ENCODE results near the gene TCTN1. TPM values are rescaled to one million over a fixed set of nuclear protein-coding genes. Genes with fewer than 3 reads are reported as not detected.

The TCTN1 gene
- total and polyA plus RNA-seq, 2 donors (not counting 3 experiments of a cell fraction or from before 2014, with no cell fraction given) = 21.1 to 23.3 TPM

DNA sequence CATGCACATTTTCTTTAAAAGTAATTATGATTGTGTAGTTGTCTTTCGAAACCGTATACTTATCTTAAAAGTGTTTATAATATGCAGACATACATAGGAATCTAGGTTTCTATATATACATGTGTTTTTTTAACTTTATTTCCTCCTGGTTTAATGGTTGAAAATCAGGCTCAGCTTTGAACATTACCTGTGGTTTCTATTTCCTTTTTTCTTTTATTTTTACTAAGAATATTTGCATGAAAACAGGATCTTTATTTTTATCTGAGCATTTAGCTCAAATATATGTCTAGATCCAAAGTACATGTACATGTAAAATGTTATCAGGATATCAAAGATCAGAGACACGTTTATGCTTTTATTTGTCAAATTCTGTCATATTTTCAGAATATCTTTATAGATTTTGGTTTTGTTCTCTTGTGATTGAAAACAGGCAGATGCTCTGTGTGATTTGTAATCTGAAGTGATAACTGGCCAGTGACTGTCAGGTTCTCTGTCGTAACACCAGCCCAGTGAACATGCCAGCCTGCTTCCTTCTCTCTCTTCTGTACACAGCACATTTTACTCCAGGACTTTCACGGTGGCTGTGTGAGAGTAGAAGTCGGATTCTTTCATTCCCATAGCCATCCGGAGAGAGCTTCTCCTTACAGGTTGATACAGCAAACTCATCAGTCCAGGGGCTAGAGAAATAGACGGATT, 13.7 kb downstream of the TCTN1 start:
- H3K9ac ChIP-seq (replicated peaks; ENCODE audit: extremely low read depth, insufficient read depth, low read length) = no peak overlapping the region
- no peaks in the 10 kb centered on the region for H3K27me3 ChIP-seq (ENCODE audit: control insufficient read depth in 2 of 2, insufficient read depth in 2 of 2, low read length in 2 of 2)
- no peak overlapping the region for H3K4me2 ChIP-seq (ENCODE audit: insufficient read depth, low read length)
- H3K9me3 ChIP-seq (replicated peaks; ENCODE audit: control insufficient read depth, insufficient read depth, low read length) = no peaks in the 10 kb centered on the region
- CTCF ChIA-PET = no interaction called here
- dilution Hi-C loops (cut with MboI; ENCODE audit: extremely low pct_ligation_motif_present, low sequenced_read_pairs) (no loop called here), intact Hi-C loops (cut with micrococcal nuclease) (no loop called here)
- TF ChIP-seq JUN (IDR thresholded peaks at IDR 0.05; ENCODE audit: borderline replicate concordance, insufficient read depth, insufficient read length, low read depth) (no peak), POLR2AphosphoS5 (IDR thresholded peaks at IDR 0.05; ENCODE audit: insufficient read depth, low read depth, low read length) (no peak), POLR2A (IDR thresholded peaks at IDR 0.05; ENCODE audit: low read depth, low read length) (no peak), EZH2 (IDR thresholded peaks at IDR 0.05; ENCODE audit: borderline replicate concordance, low read depth, low read length, severe bottlenecking) (no peak), FOS (IDR thresholded peaks at IDR 0.05; ENCODE audit: borderline replicate concordance, insufficient read depth, low read length) (no peak), GATA2 (IDR thresholded peaks at IDR 0.05; ENCODE audit: insufficient read depth, insufficient read length, low read depth, low read length) (no peak), MYC (IDR thresholded peaks at IDR 0.05; ENCODE audit: low read depth, low read length) (no peak)
- TF ChIP-seq, protein P1, sequence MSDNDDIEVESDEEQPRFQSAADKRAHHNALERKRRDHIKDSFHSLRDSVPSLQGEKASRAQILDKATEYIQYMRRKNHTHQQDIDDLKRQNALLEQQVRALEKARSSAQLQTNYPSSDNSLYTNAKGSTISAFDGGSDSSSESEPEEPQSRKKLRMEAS (IDR thresholded peaks at IDR 0.05; ENCODE audit: insufficient read depth, insufficient read length) = no peak
- TF ChIP-seq, protein P2, sequence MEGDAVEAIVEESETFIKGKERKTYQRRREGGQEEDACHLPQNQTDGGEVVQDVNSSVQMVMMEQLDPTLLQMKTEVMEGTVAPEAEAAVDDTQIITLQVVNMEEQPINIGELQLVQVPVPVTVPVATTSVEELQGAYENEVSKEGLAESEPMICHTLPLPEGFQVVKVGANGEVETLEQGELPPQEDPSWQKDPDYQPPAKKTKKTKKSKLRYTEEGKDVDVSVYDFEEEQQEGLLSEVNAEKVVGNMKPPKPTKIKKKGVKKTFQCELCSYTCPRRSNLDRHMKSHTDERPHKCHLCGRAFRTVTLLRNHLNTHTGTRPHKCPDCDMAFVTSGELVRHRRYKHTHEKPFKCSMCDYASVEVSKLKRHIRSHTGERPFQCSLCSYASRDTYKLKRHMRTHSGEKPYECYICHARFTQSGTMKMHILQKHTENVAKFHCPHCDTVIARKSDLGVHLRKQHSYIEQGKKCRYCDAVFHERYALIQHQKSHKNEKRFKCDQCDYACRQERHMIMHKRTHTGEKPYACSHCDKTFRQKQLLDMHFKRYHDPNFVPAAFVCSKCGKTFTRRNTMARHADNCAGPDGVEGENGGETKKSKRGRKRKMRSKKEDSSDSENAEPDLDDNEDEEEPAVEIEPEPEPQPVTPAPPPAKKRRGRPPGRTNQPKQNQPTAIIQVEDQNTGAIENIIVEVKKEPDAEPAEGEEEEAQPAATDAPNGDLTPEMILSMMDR (IDR thresholded peaks at IDR 0.05; ENCODE audit: extremely low read depth in 1 of 2, insufficient read depth in 1 of 2, low read depth in 1 of 2, low read length in 2 of 2) = no peak
- H3K36me3 ChIP-seq (ENCODE audit: control insufficient read depth in 2 of 2, extremely low read depth in 1 of 2, insufficient read depth in 2 of 2, low read length in 2 of 2) = no peaks in the 10 kb centered on the region
- H4K20me1 ChIP-seq (replicated peaks; ENCODE audit: control insufficient read depth, extremely low read depth, insufficient read depth, low read length) = no peaks in the 10 kb centered on the region
- no peaks in the 10 kb centered on the region for H3K4me1 ChIP-seq (ENCODE audit: control insufficient read depth, extremely low read depth, insufficient read depth, low read length)
- POLR2A ChIA-PET = no interaction called here
- H3K27ac ChIP-seq (ENCODE audit: insufficient read depth, low read depth, low read length) = no peak overlapping the region
- DNase-seq (ENCODE audit: low read depth, low spot score) (no peak), FAIRE-seq (no peak)
- H2AFZ ChIP-seq (ENCODE audit: low read depth, low read length) = no peak overlapping the region
- H3K4me3 ChIP-seq (replicated peaks in 1 of 3; ENCODE audit: insufficient read depth in 1 of 3, low read depth in 1 of 3, low read length in 3 of 3) = no peak overlapping the region
- no peaks in the 10 kb centered on the region for H3K79me2 ChIP-seq (ENCODE audit: control insufficient read depth, insufficient read depth, low read length)
- no TSS peak for BruUV-seq (replicated peaks)
- no peaks in the 10 kb centered on the region for H3K9me1 ChIP-seq (replicated peaks; ENCODE audit: control insufficient read depth, extremely low read depth, insufficient read depth, low read length)
